ENCODE data around the gene KIFBP.
"Not testable (repeated sequence)": the region's sequence is repeated elsewhere in the genome, so short reads cannot be mapped to it uniquely, and the experiment has no call there.

Gene KIFBP

DNA sequence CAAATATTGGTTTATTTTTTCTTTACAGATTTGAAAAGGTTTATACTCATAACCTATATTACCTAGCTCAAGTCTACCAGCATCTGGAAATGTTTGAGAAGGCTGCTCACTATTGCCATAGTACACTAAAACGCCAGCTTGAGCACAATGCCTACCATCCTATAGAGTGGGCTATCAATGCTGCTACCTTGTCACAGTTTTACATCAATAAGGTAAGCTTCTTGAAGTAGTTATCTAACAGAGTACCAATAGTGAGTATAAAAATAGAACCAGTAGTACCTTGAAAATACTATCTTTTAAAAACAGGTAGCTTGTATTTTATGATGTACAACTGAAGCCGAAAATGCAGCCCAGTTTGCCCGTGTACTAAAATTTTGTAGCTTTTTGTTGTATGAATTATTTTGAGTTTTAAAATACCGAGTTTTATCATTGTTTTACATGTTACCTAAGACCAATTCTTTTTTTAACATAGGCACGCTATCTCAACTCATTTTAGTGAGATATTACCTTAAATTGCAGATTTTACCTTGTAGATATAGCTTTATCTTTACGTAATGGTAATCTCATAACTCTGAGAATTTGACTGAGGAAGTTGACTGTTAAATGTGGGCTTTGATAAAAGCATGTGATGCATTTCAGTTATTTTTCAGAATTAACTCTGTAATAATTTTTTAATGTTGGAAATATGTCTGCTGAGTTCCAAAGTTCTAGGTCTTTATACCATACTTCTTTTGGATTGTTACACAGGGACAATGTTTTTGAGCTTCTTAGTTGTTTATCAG lies 17.3 kb downstream of the KIFBP start:
- TF ChIP-seq, protein P1, sequence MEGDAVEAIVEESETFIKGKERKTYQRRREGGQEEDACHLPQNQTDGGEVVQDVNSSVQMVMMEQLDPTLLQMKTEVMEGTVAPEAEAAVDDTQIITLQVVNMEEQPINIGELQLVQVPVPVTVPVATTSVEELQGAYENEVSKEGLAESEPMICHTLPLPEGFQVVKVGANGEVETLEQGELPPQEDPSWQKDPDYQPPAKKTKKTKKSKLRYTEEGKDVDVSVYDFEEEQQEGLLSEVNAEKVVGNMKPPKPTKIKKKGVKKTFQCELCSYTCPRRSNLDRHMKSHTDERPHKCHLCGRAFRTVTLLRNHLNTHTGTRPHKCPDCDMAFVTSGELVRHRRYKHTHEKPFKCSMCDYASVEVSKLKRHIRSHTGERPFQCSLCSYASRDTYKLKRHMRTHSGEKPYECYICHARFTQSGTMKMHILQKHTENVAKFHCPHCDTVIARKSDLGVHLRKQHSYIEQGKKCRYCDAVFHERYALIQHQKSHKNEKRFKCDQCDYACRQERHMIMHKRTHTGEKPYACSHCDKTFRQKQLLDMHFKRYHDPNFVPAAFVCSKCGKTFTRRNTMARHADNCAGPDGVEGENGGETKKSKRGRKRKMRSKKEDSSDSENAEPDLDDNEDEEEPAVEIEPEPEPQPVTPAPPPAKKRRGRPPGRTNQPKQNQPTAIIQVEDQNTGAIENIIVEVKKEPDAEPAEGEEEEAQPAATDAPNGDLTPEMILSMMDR (IDR thresholded peaks at IDR 0.05; ENCODE audit: insufficient read depth, missing control alignments): no peak
- FAIRE-seq (no peak), DNase-seq (ENCODE audit: insufficient read length, low spot score) (no peak)

DNA sequence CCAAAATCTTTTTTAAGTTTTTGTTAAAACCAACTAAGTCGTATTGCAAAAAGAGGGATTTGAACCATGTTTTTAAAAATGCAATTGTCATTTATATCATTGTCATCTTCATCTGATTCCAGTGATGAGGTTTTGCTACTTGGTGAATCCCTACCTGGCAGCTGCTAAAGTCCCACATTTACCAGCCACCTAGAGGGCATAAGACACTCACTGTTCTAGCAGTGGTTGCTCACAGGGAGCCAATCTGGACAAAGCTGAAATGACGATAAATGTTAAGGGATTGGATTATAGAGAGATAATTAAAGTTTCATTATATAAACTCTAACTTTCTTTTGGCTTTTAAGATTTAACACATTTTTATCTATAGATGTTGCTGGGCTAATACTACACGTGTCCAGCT lies 18.7 kb downstream of the KIFBP start:
- TF ChIP-seq, protein P1 (IDR thresholded peaks at IDR 0.05; ENCODE audit: insufficient read depth, missing control alignments): no peak
- DNase-seq (ENCODE audit: insufficient read length, low spot score) (no peak), FAIRE-seq (no peak)

DNA sequence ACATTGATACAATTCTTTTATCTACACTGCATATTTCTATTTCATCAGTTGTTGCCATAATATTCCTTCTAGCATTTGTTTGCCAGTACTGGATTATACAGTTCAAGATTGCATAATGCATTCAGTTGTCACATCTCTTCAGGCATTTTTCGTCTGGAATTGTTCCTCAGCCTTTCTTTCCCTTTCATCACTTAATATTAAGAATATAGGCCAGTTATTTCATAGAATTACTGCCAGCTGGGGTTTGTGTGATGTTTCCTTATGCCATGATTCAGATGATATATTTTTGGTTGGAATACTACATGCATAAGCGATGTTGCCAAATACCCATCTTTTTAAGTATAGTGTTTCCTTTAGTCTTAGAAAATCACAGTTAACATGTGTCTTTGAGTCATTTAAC lies 20.8 kb downstream of the KIFBP start:
- FAIRE-seq (no peak), DNase-seq (ENCODE audit: insufficient read length, low spot score) (no peak)
- TF ChIP-seq, protein P1 (IDR thresholded peaks at IDR 0.05; ENCODE audit: insufficient read depth, missing control alignments): no peak

DNA sequence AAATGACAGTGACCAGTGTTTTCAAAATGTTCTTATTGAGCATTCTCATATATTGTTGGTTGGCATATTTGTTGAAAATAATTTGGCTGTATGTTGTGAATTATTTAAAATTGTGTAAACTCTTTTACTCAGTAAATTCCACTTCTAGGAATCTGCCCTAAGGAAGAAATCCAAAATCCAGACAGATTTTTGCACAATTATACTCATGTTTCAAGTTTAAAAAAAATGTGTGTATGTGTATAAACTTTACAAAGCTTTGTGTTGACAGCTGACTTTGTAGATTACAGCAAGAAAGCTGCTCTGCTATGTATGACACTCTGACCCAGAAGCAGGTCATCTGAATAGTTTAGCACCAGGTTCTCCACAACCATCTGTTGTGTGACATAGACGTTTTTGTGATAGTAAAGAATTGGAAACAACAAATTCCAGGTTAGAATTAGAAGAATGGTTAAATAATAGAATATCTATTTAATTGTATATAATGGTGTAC lies 21.6 kb downstream of the KIFBP start:
- DNase-seq (ENCODE audit: insufficient read length, low spot score) (no peak), FAIRE-seq (no peak)
- TF ChIP-seq, protein P1 (IDR thresholded peaks at IDR 0.05; ENCODE audit: insufficient read depth, missing control alignments): no peak

DNA sequence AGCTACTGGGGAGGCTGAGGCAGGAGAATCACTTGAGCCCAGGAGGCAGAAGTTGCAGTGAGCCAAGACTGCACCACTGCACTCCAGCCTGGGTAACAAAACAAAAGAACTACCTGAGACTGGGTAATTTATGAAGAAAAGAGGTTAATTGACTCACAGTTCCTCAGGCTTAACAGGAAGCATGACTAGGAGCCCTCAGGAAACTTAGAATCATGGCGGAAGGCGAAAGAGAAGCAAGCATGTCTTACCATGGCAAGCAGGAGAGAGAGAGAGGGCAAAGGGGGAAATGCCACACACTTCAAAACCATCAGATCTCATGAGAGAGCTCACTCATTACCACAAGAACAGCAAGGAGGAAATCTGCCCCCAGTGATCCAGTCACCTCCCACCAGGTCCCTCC lies 24.2 kb downstream of the KIFBP start:
- DNase-seq (ENCODE audit: insufficient read length, low spot score); FAIRE-seq: not testable (repeated sequence)

DNA sequence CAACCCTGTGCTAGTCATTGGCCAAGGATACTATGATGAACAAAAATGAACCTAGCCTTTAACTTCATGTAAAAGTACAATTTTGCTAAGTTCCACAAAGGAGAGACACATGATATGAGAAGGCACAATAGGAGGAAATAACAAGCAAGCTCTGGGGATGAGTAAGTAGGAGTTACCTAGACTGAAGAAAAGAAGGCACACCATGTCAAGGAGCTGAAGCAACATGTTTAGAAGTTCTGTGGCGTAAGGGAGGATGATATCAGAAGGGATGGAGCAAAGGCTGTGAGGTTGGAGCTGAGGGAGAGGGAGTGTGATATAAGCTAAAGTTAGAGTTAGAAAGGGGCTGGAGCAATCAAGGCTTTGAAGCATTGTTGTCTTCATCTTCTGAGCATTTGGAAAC lies 25.6 kb downstream of the KIFBP start:
- no peak for FAIRE-seq
- DNase-seq (ENCODE audit: insufficient read length, low spot score): no peak
- TF ChIP-seq, protein P1 (IDR thresholded peaks at IDR 0.05; ENCODE audit: insufficient read depth, missing control alignments): no peak

DNA sequence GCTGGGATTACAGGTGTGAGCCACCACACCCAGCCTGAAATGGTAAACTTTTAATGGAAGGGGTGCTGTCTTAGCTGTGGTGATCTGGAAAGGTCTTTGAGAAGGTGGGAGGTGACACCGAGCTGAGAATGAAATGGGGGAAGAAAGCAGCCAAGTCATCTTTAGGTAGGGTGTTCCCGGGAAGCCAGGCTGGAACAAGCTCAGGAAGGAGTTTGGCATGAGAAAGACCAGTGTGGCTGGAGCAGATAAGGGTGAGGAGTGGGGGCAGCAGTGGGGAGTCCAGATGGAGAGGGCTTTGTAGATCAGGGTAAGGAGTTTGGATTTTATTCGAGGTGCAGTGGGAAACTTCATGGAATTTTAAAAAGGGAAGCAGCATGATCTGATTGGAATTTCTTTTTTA lies 30.0 kb downstream of the KIFBP start:
- FAIRE-seq: no peak
- no peak for DNase-seq (ENCODE audit: insufficient read length, low spot score)
- TF ChIP-seq, protein P1 (IDR thresholded peaks at IDR 0.05; ENCODE audit: insufficient read depth, missing control alignments): no peak
